Renal cortex interstitium (tissue), 11 donors: ENCODE results near the gene YPEL1. TPM values are rescaled to one million over a fixed set of nuclear protein-coding genes. Genes with fewer than 3 reads are reported as not detected.
"Not testable (repeated sequence)": the region's sequence is repeated elsewhere in the genome, so short reads cannot be mapped to it uniquely, and the experiment has no call there.

ENCODE experiments used
- DNase-seq, 11 donors: peaks; one replicate each; pipeline ENCODE4 v3.0.0-alpha.2; 2013; ENCODE audit warnings: low read depth in 9 of 11, low spot score in 4 of 11; ENCODE audit errors: extremely low read depth in 1 of 11
- polyA plus RNA-seq, 3 donors: library from polyadenylated mRNA; unstranded; fragments of 120-200 nt; gene quantifications; one replicate each; pipeline ENCODE4 v1.2.1, GENCODE V29; 2013; ENCODE audit not compliant: insufficient read length in 3 of 3

Gene YPEL1
- polyA plus RNA-seq, 3 donors: 15.1 to 16.5 (median 16.3) TPM

GRCh38 chr22:21759646-21760376 lies 24.2 kb upstream of the YPEL1 start:
- DNase-seq: no peak

DNA sequence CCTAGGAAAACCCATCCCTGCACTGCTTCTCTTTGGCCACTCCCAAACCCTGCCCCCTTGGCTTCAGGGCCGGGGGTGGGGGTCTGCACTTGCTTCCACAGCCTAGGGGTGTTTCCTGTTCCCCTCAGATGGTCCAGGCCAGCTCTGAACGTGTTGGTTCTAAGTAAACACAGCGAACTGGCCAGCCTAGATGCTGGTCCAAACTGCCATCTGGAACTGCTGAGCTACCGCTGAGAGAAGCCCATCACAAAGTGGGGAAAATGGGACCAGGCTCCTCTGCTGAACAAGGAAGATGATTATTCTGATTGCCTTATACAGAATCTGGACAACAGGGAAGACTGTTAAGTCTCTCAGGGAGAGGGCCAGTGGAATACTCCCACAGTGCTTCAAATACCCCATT lies 23.5 kb upstream of the YPEL1 start:
- DNase-seq: no peak

GRCh38 chr22:21758091-21758864 lies 22.7 kb upstream of the YPEL1 start:
- DNase-seq: no peak

DNA sequence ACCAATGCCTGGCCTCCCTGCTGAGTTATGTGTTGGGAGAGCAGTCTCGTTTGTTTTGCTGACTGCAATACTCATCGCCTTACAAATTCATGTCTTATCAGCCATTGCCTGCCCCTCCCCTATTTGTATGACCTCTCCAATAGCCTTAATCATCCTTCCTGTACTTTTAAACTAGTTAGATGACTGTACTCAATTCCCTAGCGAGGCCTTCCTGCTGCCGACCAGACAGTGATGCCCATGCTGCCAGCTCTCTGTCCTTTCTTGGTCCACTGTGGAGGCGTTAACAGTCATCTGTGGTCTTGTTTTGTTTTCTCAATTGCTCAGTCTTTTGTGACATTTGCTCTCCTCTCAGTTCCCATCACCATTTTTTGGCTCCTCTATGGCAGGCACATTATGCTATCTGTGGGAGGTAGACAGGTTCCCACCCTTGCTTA lies 20.3 kb upstream of the YPEL1 start:
- no peak for DNase-seq

DNA sequence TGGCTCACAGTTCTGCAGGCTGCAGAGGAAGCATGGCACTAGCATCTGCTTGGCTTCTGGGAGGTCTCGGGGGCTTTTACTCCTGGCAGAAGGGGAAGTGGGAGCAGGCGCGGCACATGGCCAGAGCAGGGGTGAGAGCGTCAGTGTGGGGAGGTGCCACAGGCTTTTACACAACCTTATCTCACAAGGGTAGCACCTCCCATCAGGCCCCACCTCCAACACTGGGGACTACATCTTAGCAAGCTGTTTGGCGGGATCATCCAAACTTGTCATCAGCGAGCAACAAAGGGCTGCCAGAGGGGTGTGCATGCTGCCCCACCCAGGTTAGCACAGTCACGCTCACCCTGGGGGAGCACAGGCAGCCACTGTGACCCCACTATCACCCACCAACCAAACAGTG lies 18.9 kb upstream of the YPEL1 start:
- no peak for DNase-seq

GRCh38 chr22:21753374-21754111 lies 17.9 kb upstream of the YPEL1 start:
- no peak for DNase-seq

GRCh38 chr22:21752276-21752675 lies 16.7 kb upstream of the YPEL1 start:
- no peak for DNase-seq

GRCh38 chr22:21745948-21746347 lies 10.4 kb upstream of the YPEL1 start:
- no peak for DNase-seq

GRCh38 chr22:21744917-21745316 lies 9.3 kb upstream of the YPEL1 start:
- DNase-seq: not testable (repeated sequence)

- DNase-seq: no peak
These were observed 6.2 kb upstream of the YPEL1 start for GRCh38 chr22:21741790-21742189.

DNA sequence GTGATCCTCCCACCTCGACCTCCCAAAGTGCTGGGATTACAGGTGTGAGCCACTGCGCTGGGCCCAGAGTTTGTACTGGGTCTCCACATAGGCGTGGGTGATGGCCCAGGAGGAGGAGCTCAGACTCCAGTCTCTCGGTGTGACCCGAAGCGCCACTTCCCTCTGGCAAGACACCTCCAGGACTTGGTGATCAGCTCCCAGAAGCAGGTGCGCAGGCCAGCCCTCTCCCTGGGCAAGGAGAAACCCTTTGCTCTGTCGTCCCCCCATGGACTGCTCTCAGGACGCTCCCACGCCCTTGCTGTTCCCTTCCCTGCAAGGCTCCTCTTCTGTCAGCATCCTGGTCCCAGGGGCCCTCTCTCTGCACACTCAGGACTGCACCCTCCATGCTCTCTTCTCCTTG lies 5.5 kb upstream of the YPEL1 start:
- no peak for DNase-seq

- no peak for DNase-seq
These were observed 4.3 kb upstream of the YPEL1 start for GRCh38 chr22:21739828-21740377.

DNA sequence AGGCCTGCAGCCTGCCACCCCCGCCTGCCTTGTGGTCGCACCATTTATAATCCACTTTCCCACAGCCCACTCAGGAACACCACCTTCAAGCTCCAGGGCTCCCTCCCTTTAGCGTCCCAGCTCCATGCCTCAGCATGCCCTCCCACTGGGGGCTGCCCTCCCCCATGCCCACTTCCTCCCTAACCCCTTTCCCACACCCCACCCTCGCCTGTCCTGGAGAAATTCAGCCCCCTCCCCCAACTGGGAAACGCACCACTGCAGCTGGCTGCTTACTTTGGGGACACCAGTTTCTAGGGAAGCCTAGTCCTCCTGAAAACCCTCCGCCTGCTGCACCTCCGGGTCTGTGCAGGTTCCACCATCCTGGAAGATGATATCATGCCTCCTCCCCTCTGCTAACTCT lies 3.4 kb upstream of the YPEL1 start:
- DNase-seq: no peak

- DNase-seq: no peak
These were observed 2.5 kb upstream of the YPEL1 start for GRCh38 chr22:21738081-21738480.

GRCh38 chr22:21736948-21737347 lies 1.4 kb upstream of the YPEL1 start:
- no peak for DNase-seq

DNA sequence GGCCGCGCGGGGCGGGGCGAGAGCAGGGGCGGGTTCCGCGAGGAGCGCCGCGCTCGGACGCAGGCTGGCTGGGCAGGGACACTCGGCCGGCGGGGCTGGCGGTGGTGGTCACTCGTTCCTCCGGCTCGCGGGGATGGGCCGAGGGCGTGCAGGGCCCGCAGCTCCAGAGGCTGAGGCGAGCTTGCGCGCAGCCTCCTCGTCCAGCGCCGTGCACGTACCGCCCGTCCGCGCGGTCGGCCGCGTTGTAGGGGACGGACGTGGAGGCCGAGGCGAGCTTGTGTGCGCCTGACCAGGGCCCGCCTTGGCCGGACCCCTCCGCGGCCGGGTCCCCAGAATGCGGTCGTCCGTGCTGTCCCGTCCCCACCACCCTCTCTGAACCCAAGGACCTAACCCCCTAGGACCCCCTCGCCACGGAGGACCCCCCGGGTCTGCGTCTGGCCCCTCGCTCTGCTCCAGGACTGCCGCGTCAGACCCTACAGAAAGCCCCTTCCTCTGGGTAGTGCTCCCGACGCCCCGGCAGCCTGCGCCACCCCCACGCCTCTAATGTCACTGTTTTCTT lies 569 bp upstream of the YPEL1 start:
- DNase-seq: no peak

- DNase-seq: no peak
These were observed 924 bp downstream of the YPEL1 start for GRCh38 chr22:21734540-21735199.

- DNase-seq: no peak
These were observed 4.1 kb downstream of the YPEL1 start for GRCh38 chr22:21731503-21731902.
